Middle frontal gyrus (tissue), 1 donor: Measurements from ENCODE around the gene CASTOR1.

Source experiments
- DNase-seq: peaks from one replicate; pipeline ENCODE4 v3.0.0-alpha.2; 2015; ENCODE audit warnings: low spot score; ENCODE audit errors: extremely low spot score

CASTOR1 gene

GRCh38 chr22:30320021-30320556, 30.8 kb upstream of the CASTOR1 start:
- DNase-seq = no peak

GRCh38 chr22:30318799-30319419, 29.6 kb upstream of the CASTOR1 start:
- DNase-seq = no peak

- DNase-seq = no peak
Observed at GRCh38 chr22:30317778-30318177, 28.5 kb upstream of the CASTOR1 start.

GRCh38 chr22:30315962-30316576, 26.8 kb upstream of the CASTOR1 start:
- no peak for DNase-seq

GRCh38 chr22:30314915-30315314, 25.6 kb upstream of the CASTOR1 start:
- no peak for DNase-seq

GRCh38 chr22:30313527-30314363, 24.4 kb upstream of the CASTOR1 start:
- DNase-seq = no peak

- DNase-seq = no peak
Observed at GRCh38 chr22:30312053-30312452, 22.7 kb upstream of the CASTOR1 start.

- DNase-seq = no peak
Observed at GRCh38 chr22:30310881-30311771, 21.8 kb upstream of the CASTOR1 start.

- no peak for DNase-seq
Observed at GRCh38 chr22:30309951-30310741, 20.8 kb upstream of the CASTOR1 start.

- DNase-seq = no peak
Observed at GRCh38 chr22:30308518-30309230, 19.4 kb upstream of the CASTOR1 start.

GRCh38 chr22:30308093-30308492, 18.8 kb upstream of the CASTOR1 start:
- DNase-seq = no peak

- DNase-seq = no peak
Observed at GRCh38 chr22:30307041-30307574, 17.8 kb upstream of the CASTOR1 start.

- DNase-seq = no peak
Observed at GRCh38 chr22:30306627-30307011, 17.3 kb upstream of the CASTOR1 start.

- DNase-seq = no peak
Observed at GRCh38 chr22:30305906-30306626, 16.8 kb upstream of the CASTOR1 start.

- DNase-seq = no peak
Observed at GRCh38 chr22:30305519-30305905, 16.2 kb upstream of the CASTOR1 start.

GRCh38 chr22:30304495-30305244, 15.4 kb upstream of the CASTOR1 start:
- DNase-seq = no peak

- DNase-seq = no peak
Observed at GRCh38 chr22:30302810-30303138, 13.5 kb upstream of the CASTOR1 start.
